Amniotic stem cell (primary cell): Measurements from ENCODE around the gene GDE1.

Source experiments
- DNase-seq: peaks from one replicate; lab custom pipeline; 2025; lab: John Stamatoyannopoulos, UW

Gene GDE1

GRCh38 chr16:19486051-19486450 is 35.8 kb downstream of the GDE1 start:
- no peak for DNase-seq

DNA sequence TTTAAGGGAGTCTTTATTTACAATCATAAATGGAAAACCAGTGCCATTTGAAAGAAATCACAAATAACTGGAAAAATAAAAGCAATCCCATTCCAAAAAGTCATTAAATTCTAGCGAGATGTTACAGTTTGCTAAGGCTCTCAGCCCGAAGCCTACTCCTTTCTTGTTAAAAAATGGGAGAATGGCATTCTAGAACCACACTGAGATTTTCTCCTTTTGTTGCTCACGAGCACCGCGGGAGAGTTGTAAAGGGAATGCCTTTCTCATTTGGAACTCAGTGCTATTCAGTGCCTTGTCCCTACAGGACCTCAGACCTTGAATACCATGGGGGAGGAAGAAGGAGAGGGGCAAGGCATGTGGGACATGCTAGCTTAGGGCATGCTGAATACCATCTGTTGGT is 36.3 kb downstream of the GDE1 start:
- DNase-seq, result no peak

DNA sequence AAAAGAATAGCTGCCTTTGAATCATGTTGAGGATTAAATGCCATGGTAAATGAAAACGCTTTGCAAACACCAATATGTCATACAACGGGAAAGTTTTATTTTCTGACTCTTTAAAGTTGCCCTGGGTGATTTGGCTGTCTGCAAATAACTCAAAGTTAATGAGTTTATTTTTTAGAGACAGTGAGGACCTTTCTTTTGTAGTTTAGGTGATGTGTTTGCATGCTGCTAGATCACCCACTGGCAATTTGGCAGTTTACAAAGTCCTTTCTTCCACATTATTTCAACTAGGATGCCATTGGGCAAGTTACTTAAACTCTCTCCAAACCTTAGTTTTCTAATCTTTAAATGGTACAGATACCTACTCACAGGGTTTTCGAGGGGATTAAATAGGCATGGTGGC is 37.8 kb downstream of the GDE1 start:
- no peak for DNase-seq

DNA sequence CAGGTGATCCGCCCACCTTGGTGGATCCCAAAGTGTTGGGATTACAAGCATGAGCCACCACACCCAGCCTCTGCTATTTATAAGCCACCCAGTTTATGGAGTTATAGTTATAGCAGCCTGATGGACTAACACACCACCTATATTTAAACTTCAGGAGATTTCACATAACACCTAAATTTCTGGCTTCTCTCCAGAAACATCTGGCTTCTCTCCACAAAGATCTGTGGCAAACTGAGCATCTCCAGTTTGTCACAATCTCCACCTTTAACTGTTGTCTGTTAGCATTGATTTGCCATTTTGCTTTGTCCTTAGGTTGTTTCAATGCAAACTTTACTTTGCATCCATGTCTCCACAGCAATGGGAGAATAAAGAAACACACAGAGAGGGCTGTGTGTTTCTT is 39.6 kb downstream of the GDE1 start:
- DNase-seq, result no peak

DNA sequence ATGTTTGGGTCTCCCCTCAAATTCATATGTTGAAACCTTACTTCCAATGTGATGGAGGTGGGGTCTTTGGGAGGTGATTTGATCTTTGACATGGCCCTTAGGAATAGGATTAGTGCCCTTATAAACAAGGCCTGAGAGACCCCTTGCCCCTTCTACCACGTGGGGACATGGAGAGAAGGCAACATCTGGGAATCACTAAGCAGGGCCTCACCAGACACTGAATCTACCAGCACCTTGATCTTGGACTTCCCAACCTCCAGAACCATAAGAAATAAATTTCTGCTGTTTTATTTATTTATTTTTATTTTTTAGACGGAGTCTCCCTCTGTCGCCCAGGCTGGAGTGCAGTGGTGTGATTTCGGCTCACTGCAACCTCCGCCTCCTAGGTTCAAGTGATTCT is 40.1 kb downstream of the GDE1 start:
- no peak for DNase-seq

DNA sequence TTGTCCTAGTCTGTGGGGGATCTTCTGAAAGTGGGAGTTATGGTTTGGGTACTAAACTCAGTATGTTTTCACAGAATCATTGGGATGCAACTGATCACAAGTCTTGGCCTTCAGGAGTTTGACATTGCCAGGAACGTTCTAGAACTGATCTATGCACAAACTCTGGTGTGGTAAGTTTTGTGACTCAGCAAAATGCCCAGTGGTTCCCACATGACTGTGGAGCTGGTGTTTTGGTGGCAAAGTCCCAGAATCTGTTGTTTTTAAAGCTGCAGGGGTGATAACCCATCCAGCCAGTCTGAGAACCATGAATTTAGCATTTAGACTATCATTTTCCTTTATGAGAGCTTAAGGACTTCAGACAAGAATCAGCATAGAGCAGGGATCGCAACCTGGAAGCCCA is 40.6 kb downstream of the GDE1 start:
- DNase-seq, result no peak

- DNase-seq, result no peak
Measured at GRCh38 chr16:19479302-19479721, 42.6 kb downstream of the GDE1 start.

DNA sequence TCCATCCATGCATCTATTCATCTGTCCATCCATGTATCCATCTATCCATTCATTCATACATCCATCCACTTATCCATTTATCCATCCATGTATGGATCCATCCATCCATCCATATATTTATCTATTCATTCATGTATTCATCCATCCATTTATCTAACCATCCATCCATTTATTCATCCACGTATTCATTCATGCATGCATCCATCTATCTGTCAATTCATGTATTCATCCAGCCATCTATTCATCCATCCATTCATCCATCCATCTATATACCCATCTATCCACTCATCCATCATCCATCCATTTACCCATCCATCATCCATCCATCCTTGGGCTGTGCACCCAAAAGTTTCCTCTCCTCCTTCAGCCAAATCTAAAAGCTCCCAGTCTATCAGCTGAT is 43.4 kb downstream of the GDE1 start:
- no peak for DNase-seq

- no peak for DNase-seq
Measured at GRCh38 chr16:19474617-19475016, 47.3 kb downstream of the GDE1 start.

GRCh38 chr16:19472482-19472881 is 49.4 kb downstream of the GDE1 start:
- DNase-seq, result no peak

DNA sequence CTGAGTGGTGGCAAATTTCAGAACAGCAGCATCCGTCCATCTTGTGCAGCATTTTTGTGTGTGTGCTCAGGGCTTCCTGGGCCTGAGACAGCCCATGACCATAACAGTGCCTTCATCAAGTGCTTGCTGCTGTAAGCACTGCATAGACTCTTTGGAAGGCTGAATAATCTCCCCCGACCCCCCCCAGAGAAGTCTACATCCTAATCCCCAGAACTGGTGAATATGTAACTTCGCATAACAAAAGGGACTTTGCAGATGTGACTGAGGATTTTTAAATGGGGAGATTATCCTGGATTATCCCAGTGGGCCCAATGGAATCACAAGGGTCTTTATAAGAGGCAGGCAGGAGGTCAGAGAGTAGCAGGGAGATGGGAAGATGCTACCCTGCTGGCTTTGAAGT is 53.6 kb downstream of the GDE1 start:
- DNase-seq, result no peak

GRCh38 chr16:19463468-19464315 is 58.2 kb downstream of the GDE1 start:
- DNase-seq, result no peak

DNA sequence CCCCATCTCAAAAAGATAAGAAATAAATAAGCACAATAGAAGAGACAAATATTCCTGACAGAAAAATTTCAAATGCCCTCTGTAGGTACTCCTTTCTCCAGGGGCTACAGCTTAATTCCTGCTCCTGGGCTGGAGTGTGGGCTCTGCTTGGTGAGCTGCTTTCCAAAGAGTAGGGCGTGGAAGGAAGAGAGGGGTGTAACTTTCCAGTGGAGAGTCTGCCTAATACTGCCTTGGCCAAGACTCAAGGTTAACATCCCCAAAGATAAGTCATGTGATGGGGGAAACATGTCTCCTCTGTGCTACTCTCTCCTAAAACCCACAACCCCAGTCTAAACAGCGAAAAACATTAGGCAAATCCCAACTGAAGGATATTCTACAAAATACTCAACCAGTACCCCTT is 61.5 kb downstream of the GDE1 start:
- DNase-seq, result no peak

GRCh38 chr16:19458722-19459379 is 63.0 kb downstream of the GDE1 start:
- DNase-seq, result no peak
